ENCODE data around the gene FNIP1. TPM values are rescaled to one million over a fixed set of nuclear protein-coding genes. Genes with fewer than 3 reads are reported as not detected.

FNIP1 gene
- total and polyA plus RNA-seq, 2 of the 8 experiments (the other 6 are each of a cell fraction or from before 2014, with no cell fraction given), result 3.5 to 17.3 TPM

DNA sequence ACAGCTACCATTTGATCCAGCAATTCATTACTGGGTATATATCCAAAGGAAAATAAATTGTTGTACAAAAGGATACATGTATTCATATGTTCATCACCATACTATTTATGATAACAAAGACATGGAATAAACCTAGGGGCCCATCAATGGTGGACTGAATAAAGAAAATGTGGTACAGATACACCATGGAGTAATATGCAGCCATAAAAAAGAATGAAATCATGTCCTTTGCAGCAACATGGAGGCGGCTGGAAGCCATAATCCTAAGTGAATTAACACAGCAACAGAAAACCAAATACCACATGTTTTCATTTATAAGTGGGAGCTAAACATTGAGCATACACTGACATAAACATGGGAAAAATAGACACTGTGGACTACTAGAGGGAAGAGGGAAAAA, 37.1 kb downstream of the FNIP1 start:
- Histone ChIP-seq H2BK5ac (ENCODE audit: low read depth, low read length) (no peak overlapping the region), H2BK20ac (ENCODE audit: low read length) (no peak overlapping the region), H4K8ac (ENCODE audit: extremely low read depth, insufficient read depth, low read length) (no peak overlapping the region), H3K4me2 (ENCODE audit: insufficient read depth in 1 of 2, low read depth in 2 of 2, low read length in 2 of 2) (no peak overlapping the region), H3K18ac (ENCODE audit: extremely low read depth, low read length) (no peak overlapping the region), H3K27ac (ENCODE audit: low read depth, low read length) (no peak overlapping the region), H3K36me3 (ENCODE audit: control insufficient read depth in 2 of 4, insufficient read depth in 4 of 4, low read length in 3 of 4) (no peaks in the 10 kb centered on the region; a peak in 1 of 8 replicates), H3K79me1 (ENCODE audit: low read depth, low read length) (peaks cover 9% of the 10 kb centered on the region), H3K23me2 (ENCODE audit: low read depth, low read length) (no peaks in the 10 kb centered on the region), H4K5ac (ENCODE audit: insufficient read length, low read depth, low read length) (no peak overlapping the region), H3K9ac (replicated peaks in 1 of 4; ENCODE audit: extremely low read depth in 1 of 4, low read depth in 3 of 4, low read length in 3 of 4) (no peak overlapping the region), H3K4me1 (replicated peaks in 1 of 4; ENCODE audit: control insufficient read depth in 3 of 4, insufficient read depth in 4 of 4, low read length in 3 of 4) (no peaks in the 10 kb centered on the region), H4K91ac (replicated peaks; ENCODE audit: insufficient read length, low read length) (no peak overlapping the region), H3K9me3 (ENCODE audit: insufficient read depth in 2 of 2, low read depth in 1 of 2, low read length in 1 of 2) (0 out of 4 replicates have a peak, but pooled peaks cover 0 to 2% of the 10 kb centered on the region in 2 experiments), H2AK5ac (ENCODE audit: low read depth, low read length) (no peak overlapping the region), H3K14ac (ENCODE audit: insufficient read length) (no peak overlapping the region), H3K56ac (replicated peaks; ENCODE audit: insufficient read length, low read depth, low read length) (no peak overlapping the region), H3K27me3 (replicated peaks in 1 of 4; ENCODE audit: control insufficient read depth in 3 of 4, extremely low read depth in 1 of 4, insufficient read depth in 3 of 4, low read length in 3 of 4) (no peaks in the 10 kb centered on the region), H3K4ac (replicated peaks; ENCODE audit: insufficient read length, low read depth, low read length) (no peak overlapping the region), H3K79me2 (ENCODE audit: control insufficient read depth in 1 of 2, insufficient read depth in 2 of 2, low read length in 2 of 2) (peaks cover 0 to 89% of the 10 kb centered on the region in 2 experiments; a peak in 2 of 4 replicates), H2BK15ac (ENCODE audit: low read length) (no peak overlapping the region), H3K4me3 (ENCODE audit: extremely low read depth in 1 of 4, insufficient read depth in 2 of 4, low read depth in 3 of 4, low read length in 4 of 4) (no peak overlapping the region), H4K20me1 (replicated peaks in 1 of 2; ENCODE audit: control insufficient read depth in 1 of 2, insufficient read depth in 2 of 2, low read length in 2 of 2) (peaks cover 0 to 2% of the 10 kb centered on the region in 2 experiments), H2BK120ac (replicated peaks; ENCODE audit: low read depth, low read length) (no peak overlapping the region), H3K23ac (ENCODE audit: insufficient read length) (no peak overlapping the region), H2AFZ (ENCODE audit: low read length) (no peak overlapping the region), H2BK12ac (ENCODE audit: low read depth, low read length) (no peak overlapping the region)
- no peak for DNase-seq (ENCODE audit: low read depth in 1 of 2, low spot score in 2 of 2)
- TF ChIP-seq TEAD4 (IDR thresholded peaks at IDR 0.05; ENCODE audit: low read depth, low read length) (no peak), TCF12 (IDR thresholded peaks at IDR 0.05; ENCODE audit: low read depth, low read length) (no peak), SP2 (IDR thresholded peaks at IDR 0.05; ENCODE audit: low read length) (no peak), KDM5A (IDR thresholded peaks at IDR 0.05; ENCODE audit: low read length) (no peak), CBX5 (IDR thresholded peaks at IDR 0.05; ENCODE audit: low read depth, low read length) (no peak), JUN (IDR thresholded peaks at IDR 0.05; ENCODE audit: low read depth, low read length) (no peak)
- FAIRE-seq, result no peak
- 83% methylated on average over 1 of the region's 1 CpG; no CpG with 5 or more reads in 1 of the 2 experiments for WGBS, 2 experiments (ENCODE audit: extremely low coverage in 1 of 2, insufficient coverage in 1 of 2, insufficient read length in 1 of 2, insufficient replicate concordance in 2 of 2, low coverage in 1 of 2, low lambda C conversion rate in 2 of 2, missing lambda C conversion rate in 1 of 2)
- POLR2A ChIA-PET (ENCODE audit: partially characterized antibody), result no interaction called here
- CTCF ChIA-PET (ENCODE audit: partially characterized antibody), result no interaction called here
